GM21515 (cell line): ENCODE results near the gene DPPA4.

Experiments
- ATAC-seq: cut with Tn5 transposase; IDR thresholded peaks from one replicate; pipeline ENCODE4 v1.9.1; 2021; ENCODE audit not compliant: unreplicated experiment

DPPA4 gene

DNA sequence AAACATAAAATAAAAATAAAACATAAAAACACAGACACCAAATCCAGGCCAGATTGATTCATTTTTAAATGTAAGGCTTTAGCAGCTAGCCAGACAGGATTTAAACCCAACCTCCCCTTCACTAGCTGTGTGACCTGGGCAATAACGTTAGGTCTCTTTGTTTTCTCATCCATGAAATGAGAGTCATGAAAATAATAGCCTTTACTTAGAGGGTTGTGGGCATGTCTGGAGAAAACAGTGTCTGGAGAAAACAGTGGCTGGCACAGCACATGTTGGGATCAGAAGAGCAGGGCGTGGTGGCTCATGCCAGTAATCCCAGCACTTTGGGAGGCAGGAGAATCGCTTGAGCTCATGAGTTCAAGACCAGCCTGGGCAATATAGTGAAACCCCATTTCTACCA, 1.9 kb upstream of the DPPA4 start:
- no peak for ATAC-seq

DNA sequence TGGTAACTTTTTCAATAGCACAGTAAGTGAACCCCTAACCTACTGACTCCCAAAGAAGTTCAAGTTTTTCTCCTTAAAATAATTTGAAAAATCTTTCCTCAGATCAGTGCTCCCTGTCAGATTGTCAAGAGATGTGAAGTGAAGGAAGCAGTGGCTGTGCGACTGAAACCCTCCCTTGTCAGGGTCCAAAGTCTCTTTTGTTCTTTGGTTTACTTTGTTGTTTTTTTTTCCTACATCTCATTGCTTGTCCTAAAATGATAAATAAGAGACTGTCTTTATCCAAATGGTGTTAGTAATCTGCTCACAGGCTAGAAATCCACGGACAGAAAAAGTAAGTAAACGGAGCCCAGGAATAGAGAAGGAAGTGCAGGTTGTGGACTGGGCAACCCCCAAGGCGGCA, 976 bp upstream of the DPPA4 start:
- ATAC-seq, result no peak

DNA sequence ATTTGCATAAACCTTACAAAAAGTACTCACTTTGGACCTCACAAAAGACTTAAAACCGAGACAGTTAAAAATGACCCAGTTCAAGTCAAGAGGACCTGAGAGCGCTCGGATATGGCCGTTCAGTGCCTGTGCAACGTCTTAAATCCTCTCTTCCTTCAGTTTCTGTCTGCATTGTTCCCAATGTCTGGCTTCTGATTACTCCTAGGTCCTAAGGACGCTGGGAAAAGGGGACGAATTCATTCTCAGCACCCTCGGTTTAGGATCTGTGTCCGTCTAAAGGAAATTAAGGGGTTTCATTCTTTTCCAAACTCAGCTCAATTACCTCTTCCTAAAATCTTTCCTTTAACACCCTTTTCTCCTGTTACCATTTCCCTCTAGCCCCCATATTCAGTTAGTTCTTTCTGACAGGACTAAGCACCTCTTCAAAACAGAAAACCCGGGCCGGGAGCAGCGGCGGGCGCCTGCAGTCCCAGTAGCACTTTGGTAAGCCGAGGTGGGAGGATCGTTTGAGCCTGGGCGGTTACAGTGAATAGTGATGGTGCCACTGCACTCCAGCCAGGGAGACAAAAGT, 970 bp downstream of the DPPA4 start:
- no peak for ATAC-seq

DNA sequence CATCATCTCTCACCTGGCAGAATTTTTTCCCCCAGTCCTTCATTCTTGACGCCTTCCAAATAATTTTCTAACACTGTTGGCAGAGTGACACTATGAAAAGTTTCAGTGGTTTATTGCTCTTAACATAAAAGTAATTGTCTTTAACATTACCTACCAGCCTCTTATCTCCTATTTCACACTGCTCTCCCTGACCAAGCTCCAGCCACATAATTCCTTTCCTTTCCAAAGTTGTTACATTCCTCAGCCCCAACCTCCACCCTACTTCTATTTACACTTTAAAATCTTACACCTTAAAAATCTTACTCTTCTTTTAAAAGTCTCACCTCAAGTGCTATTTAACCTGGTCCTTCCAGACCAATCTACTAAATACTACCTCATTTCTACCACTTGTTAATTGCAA, 2.8 kb downstream of the DPPA4 start:
- no peak for ATAC-seq

DNA sequence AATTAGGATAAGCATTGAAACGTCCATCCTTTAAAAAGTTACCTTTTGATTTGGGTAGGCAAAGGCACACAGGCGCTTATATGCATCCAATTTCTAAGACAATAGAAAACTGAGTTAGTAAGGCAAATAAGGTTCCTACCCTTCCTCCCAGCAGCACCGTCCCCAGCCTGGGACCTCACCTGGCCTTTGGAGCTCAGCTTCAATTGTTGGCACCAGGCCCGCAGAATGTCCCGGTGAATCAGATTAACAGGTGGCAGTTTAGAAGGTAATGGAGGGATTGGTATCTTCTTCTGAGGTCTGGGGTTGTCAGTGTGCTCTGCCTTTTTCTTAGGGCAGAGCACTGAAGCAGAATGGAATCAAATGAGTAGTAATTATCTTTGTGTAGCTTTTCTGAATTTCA, 5.7 kb downstream of the DPPA4 start:
- ATAC-seq, result no peak

DNA sequence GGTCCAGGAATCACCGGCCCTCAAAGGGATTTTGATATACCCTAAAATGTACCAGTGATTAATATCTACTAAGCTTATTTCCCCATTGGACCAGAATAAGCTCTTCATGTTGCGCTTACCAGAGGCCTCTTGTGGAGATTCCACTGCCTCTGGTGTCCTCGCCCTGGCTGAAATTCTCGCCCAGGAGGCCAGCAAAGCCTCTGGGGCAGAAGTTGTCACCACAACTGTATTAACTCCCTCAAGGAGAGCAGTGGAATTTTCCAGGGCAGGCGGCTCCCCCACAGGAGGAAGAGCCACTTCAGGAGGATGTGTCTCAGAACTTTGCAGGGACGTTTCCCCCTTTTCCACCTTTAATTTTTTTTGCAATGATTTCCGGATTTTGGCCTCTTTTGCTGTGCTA, 6.9 kb downstream of the DPPA4 start:
- no peak for ATAC-seq

DNA sequence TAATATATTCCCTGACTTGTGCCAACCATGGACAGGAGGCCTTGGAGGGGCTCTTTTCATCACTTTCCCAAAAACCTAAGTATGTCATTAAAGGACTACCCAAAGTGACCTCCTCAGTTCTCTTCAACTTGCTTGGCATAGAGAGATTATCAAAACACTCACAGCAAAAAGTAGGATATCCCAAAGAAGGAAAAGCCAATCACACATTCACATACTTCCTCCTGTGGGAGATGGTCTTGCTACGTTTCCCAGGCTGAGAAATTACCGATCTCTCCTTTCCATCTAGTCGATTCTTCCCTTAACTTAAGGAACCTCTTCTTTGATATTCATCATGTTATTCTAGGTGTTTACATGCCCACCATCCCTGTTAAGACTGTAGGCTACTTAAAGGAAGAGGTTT, 9.1 kb downstream of the DPPA4 start:
- ATAC-seq, result no peak

DNA sequence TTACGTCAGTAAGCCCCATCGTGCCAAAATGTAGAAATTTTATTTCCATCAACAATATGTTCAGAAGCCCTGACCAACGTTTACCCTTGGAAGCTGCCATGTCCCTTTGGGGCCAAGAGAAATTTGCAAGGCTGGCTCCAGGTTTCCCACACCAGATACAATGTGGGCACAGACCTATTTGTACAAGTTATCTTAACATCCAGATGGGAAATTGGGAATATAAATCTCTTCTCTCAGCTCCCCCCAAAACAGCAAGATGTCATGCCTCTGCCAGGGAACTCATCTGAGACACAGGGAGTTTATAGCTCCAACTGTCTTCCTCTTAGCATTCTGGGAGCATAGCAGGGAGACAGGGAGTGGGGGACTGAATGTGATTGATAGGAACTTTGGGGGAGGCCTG, 11.7 kb downstream of the DPPA4 start:
- ATAC-seq, result no peak

DNA sequence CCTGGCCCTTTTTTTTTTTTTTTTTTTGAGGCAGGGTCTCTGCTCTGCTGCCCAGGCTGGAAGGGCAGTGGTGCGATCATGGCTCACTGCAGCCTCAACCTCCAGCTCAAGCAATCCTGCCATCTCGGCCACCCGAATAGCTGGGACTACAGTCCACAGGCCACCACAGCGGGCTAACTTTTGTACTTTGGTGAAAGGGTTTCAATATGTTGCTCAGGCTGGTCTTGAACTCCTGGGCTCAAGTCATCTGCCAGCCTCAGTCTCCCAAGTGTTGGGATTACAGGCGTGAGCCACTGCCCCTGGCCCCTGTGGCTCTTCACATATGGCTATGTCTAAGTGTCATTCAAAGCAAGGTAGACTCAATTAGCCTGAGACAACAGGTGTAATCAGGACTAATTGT, 12.2 kb downstream of the DPPA4 start:
- ATAC-seq, result no peak

DNA sequence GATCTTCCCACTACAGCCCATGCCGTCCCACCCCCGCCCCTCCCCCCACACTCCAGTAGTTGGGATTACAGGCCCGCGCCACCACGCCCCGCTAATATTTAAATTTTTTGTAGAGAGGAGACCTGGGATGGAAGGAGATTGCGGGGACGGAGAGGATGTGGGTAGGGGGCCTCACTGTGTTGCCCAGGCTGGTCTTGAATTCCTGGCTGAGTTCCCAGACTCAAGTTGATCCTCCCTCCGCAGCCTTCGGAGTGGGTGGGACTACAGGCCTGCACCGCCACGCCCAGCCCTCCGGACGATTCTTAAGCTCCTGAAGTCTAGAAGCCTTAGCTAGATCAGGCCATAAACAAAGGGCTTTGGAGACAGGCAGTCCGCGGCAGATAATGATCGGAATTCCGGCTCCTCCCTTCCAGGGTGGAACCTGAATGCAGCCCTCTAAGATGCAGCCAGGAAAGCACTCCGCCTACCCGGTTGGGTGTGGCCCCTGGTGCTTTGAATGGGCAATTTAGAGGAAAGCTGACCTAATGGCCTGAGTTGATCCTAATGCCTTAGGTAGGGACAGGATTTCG, 21.1 kb downstream of the DPPA4 start, which contains the start of gene DPPA2:
DPPA2 (minus strand) TSS at position 356 of the 569 bp plus-strand sequence. CDS start 1,975 bp downstream, outside the sequence.
- ATAC-seq, result no peak

DNA sequence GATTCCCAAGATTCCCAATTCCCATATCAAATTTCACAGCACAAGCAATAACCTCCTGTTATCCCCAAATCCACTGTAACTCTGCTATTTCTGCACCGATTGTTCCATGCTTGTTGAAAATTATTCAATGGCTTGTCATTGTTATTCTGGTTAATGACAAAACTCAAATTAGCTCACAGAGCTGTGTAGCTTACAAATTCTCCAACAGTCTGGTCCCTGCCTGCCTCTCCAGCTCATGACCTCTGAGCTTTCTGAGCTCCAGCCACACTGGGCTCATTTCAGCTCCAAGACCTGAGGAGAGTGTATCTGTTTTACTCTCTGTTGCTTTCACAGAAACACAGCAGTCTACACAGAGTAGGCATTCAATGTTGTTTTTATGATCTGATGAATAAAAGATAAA, 24.3 kb downstream of the DPPA4 start:
- no peak for ATAC-seq

DNA sequence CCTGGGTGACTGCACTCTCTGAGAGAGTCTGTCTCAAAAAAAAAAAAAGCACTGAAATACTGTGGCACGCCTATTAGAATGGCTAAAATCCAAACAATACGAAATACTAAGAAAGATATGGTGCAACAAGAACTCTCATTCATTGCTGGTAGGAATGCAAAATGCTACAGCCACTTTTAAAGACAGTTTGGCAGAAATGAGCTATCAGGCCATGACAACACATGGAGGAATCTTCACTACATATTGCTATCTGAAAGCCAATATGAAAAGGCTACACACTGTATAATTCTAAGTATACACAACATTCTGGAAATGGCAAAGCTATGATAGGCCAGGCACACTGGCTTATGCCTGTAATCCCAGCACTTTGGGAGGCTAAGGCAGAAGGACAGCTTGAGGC, 39.9 kb downstream of the DPPA4 start:
- ATAC-seq, result no peak

DNA sequence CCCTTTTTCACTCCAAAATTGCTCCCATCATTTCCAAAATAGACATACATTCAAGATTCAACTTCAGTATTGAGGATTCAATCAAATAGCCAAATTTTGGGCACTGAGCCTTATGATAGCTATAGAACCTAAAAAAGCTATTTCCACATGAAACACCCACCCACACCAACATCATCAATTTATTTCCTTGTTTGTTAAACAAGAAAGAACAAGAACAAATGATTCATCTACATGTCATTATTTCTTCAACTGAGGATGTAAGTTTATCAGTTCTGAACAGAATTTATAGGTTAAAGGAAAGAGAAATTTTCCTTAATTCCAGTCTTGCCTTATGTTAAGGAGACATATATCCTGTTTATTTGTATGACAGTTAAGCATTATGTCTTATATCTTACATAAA, 53.3 kb downstream of the DPPA4 start:
- no peak for ATAC-seq

DNA sequence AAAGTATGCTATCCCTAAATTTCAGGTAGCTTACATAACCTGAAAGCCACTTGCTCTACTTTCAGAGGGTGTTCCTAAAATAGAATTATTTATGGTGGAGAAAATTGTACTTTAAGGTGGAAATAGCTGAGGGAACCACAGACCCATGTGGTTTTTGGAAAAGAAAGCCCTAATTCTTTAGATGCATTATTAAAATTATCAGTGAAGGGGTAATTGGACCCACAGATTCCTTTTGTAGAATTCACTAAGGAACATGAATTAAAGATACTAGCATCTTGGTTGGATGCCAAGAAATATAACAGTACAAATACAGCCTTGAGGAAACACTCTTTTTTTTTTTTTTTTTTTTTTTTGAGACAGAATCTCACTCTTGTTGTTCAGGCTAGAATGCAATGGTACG, 58.8 kb downstream of the DPPA4 start:
- ATAC-seq, result no peak

DNA sequence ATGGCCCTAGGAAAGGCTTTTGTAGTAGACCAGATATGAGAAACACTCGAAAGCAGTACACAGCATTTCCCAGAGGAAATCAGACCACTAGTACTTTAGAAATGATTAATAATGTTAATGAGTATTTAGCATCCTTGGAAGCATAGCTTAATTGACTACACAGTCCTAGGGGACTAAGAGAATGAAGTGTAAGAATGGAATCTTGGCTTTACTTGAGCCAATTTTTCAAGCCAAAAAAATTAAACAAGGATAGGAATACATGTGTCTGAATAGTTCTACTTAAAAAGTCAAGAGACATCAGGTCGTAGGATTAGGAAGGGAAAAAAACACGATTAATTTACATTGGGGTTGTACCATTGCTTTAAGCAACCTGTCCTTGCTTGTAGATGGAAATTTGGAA, 59.2 kb downstream of the DPPA4 start:
- ATAC-seq, result no peak
